OCI-LY1 (cell line): ENCODE data around the gene SKAP1.

Experiments
- CTCF ChIP-seq: fragments of 200-600 bp; sonication (generic), shearing (Covaris generic); IDR thresholded peaks from 2 replicates; pipeline ENCODE4 v1.5.1; 2017; ENCODE audit warnings: mild to moderate bottlenecking, antibody characterized with exemption, low read length, moderate library complexity, mixed read lengths
- EZH2 ChIP-seq: fragments of 200-600 bp; sonication (generic), shearing (Covaris generic); IDR thresholded peaks from 2 replicates; pipeline ENCODE4 v1.8.0; 2017; ENCODE audit warnings: borderline replicate concordance, mixed run types, mild to moderate bottlenecking, antibody characterized with exemption, low read length, moderate library complexity, mixed read lengths

GRCh38 chr17:48241131-48241591 lies 188.9 kb downstream of the SKAP1 start:
- TF ChIP-seq CTCF: no peak
- TF ChIP-seq EZH2: no peak
